Endothelial cell (in vitro differentiated cells): ENCODE data around the gene CHIC2. TPM values are rescaled to one million over a fixed set of nuclear protein-coding genes. Genes with fewer than 3 reads are reported as not detected.

Experiments used
- DNase-seq: peaks from one replicate; pipeline ENCODE4 v3.0.0; 2021; ENCODE audit warnings: low spot score
- H3K27ac Mint-ChIP-seq: one replicate; pipeline ENCODE4 v1.8.0; 2021; ENCODE audit warnings: mixed read lengths, inconsistent platforms; ENCODE audit not compliant: unreplicated experiment
- H3K27me3 Mint-ChIP-seq: one replicate; pipeline ENCODE4 v1.8.0; 2021; ENCODE audit warnings: mild to moderate bottlenecking, moderate library complexity, mixed read lengths, inconsistent platforms; ENCODE audit not compliant: unreplicated experiment
- H3K36me3 Mint-ChIP-seq: one replicate; pipeline ENCODE4 v1.8.0; 2021; ENCODE audit warnings: mild to moderate bottlenecking, low read depth, mixed read lengths, inconsistent platforms; ENCODE audit not compliant: unreplicated experiment
- H3K4me1 Mint-ChIP-seq: one replicate; pipeline ENCODE4 v1.8.0; 2021; ENCODE audit warnings: mild to moderate bottlenecking, mixed read lengths, inconsistent platforms; ENCODE audit not compliant: unreplicated experiment
- H3K4me3 Mint-ChIP-seq: one replicate; pipeline ENCODE4 v1.8.0; 2021; ENCODE audit warnings: mild to moderate bottlenecking, mixed read lengths, inconsistent platforms; ENCODE audit not compliant: unreplicated experiment
- H3K9me3 Mint-ChIP-seq: one replicate; pipeline ENCODE4 v1.8.0; 2021; ENCODE audit warnings: mixed read lengths, inconsistent platforms; ENCODE audit not compliant: unreplicated experiment
- CTCF ChIP-seq: fragments of 200-600 bp; sonication (generic); IDR thresholded peaks from one replicate; pipeline ENCODE4 v1.5.0; 2021; ENCODE audit warnings: antibody characterized with exemption; ENCODE audit not compliant: unreplicated experiment
- total RNA-seq: library from RNA; stranded (reverse); fragmentation: NEBNext Ultra II Directional; extraction: Animal tissue kit (Norgen Biotek cat#: 25700); gene quantifications from one replicate; pipeline ENCODE4 v1.2.1, GENCODE V29; 2021; ENCODE audit not compliant: unreplicated experiment

CHIC2 gene
- total RNA-seq, 1 donor from 2014 or later, result 33.1 TPM

- no peak overlapping the region for H3K4me3 Mint-ChIP-seq
- H3K27ac Mint-ChIP-seq, result no peak overlapping the region
- H3K4me1 Mint-ChIP-seq, result peaks cover 2% of the 10 kb centered on the region
- no peaks in the 10 kb centered on the region for H3K9me3 Mint-ChIP-seq
- no peaks in the 10 kb centered on the region for H3K36me3 Mint-ChIP-seq
- no peaks in the 10 kb centered on the region for H3K27me3 Mint-ChIP-seq
- TF ChIP-seq CTCF, result no peak
- no peak for DNase-seq
These were observed 46.4 kb downstream of the CHIC2 start for GRCh38 chr4:54017974-54018373.

- Mint-ChIP-seq H3K36me3 (no peaks in the 10 kb centered on the region), H3K27ac (no peak overlapping the region), H3K27me3 (no peaks in the 10 kb centered on the region), H3K4me3 (no peak overlapping the region), H3K9me3 (no peaks in the 10 kb centered on the region), H3K4me1 (peaks cover 2% of the 10 kb centered on the region)
- no peak for DNase-seq
- TF ChIP-seq CTCF, result no peak
These were observed 47.1 kb downstream of the CHIC2 start for GRCh38 chr4:54017308-54017707.

GRCh38 chr4:54016504-54016903 lies 47.9 kb downstream of the CHIC2 start:
- no peaks in the 10 kb centered on the region for H3K36me3 Mint-ChIP-seq
- no peak for DNase-seq
- no peaks in the 10 kb centered on the region for H3K27me3 Mint-ChIP-seq
- no peak overlapping the region for H3K4me3 Mint-ChIP-seq
- no peaks in the 10 kb centered on the region for H3K9me3 Mint-ChIP-seq
- no peak overlapping the region for H3K27ac Mint-ChIP-seq
- TF ChIP-seq CTCF, result no peak
- H3K4me1 Mint-ChIP-seq, result peaks cover 2% of the 10 kb centered on the region

GRCh38 chr4:54015423-54016030 lies 48.9 kb downstream of the CHIC2 start:
- H3K27ac Mint-ChIP-seq, result no peak overlapping the region
- H3K4me1 Mint-ChIP-seq, result peaks cover 2% of the 10 kb centered on the region

More at GRCh38 chr4:54015423-54016030, 48.9 kb downstream of the CHIC2 start:
- no peak overlapping the region for H3K4me3 Mint-ChIP-seq
- H3K36me3 Mint-ChIP-seq, result peaks cover 1% of the 10 kb centered on the region
- no peaks in the 10 kb centered on the region for H3K27me3 Mint-ChIP-seq
- H3K9me3 Mint-ChIP-seq, result no peaks in the 10 kb centered on the region
- TF ChIP-seq CTCF, result no peak
- no peak for DNase-seq
